HG03575 (cell line): Measurements from ENCODE around the gene SPOCK1.

Experiments used
- ATAC-seq: cut with Tn5 transposase; IDR thresholded peaks from one replicate; pipeline ENCODE4 v1.9.1; 2021; ENCODE audit not compliant: unreplicated experiment, insufficient number of reproducible peaks, low FRiP score; ENCODE audit errors: extremely low read depth

Gene SPOCK1

GRCh38 chr5:137200906-137201700, 298.0 kb downstream of the SPOCK1 start:
- ATAC-seq = no peak

- ATAC-seq = no peak
These were observed 299.2 kb downstream of the SPOCK1 start for GRCh38 chr5:137199966-137200365.

GRCh38 chr5:137199201-137199600, 299.9 kb downstream of the SPOCK1 start:
- ATAC-seq = no peak

GRCh38 chr5:137195483-137195882, 303.6 kb downstream of the SPOCK1 start:
- ATAC-seq = no peak

- ATAC-seq = no peak
These were observed 304.8 kb downstream of the SPOCK1 start for GRCh38 chr5:137194300-137194699.

DNA sequence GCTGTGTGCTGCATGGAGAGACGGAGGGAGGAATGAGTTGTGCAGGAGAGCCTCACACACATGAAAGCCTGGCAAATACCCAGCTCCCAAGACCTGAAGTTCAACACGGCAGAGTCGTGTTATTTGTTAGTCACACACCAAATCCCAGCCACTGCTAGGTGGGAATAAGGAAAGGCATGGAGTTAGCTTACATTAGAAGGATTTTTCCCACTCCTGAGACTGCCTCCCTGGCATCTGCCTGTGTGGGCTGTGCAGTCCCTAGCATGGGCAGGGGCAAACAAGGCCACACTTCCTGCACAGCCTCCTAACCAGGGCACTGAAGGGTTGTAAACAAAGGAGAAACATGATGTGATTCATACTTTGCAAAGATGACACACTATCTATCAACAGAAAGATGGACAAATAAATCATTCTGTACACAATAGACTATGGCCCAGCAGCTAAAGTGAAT, 306.8 kb downstream of the SPOCK1 start:
- ATAC-seq = no peak

GRCh38 chr5:137191179-137191578, 307.9 kb downstream of the SPOCK1 start:
- ATAC-seq = no peak

GRCh38 chr5:137190441-137190840, 308.7 kb downstream of the SPOCK1 start:
- no peak for ATAC-seq

GRCh38 chr5:137190031-137190430, 309.1 kb downstream of the SPOCK1 start:
- no peak for ATAC-seq

GRCh38 chr5:137188566-137188965, 310.6 kb downstream of the SPOCK1 start:
- no peak for ATAC-seq

GRCh38 chr5:137186759-137187461, 312.2 kb downstream of the SPOCK1 start:
- no peak for ATAC-seq

DNA sequence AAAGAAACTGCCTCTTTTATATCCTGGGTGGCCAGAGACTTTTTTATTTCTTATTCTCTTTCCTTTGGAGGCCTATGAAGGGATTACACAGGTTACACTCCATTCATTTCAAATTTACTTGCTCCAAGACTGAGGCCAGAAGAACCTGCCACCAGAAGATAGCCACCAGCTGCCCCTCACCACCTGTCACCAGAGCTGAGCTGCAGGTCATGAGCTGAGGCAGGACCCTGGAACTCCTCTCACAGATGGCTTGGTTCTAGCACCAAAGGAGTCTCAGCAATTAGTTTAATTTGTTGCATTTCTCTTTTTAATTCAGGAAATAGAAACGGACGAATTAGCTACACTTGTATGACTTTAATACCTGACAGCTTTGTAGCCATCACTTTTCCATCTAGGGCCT, 313.9 kb downstream of the SPOCK1 start:
- no peak for ATAC-seq

DNA sequence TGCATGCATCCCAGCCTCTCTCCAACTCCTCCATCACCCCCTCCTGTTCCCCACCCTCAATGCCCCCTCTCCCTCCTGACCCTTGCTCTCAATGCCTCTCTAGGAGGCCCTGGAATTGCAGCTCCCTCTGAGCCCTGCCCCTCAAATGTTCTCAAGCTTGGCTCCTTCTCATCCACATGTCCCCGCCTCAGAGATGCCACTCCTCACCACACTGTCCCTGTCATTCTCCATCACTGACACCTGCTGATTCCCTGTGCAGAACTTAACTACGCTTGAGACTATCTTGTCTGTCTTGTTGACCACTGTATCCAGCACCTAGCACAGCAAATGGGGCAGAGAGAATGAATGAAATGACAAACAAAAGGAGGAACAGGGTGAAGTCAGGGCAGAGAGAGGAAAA, 314.4 kb downstream of the SPOCK1 start:
- ATAC-seq = no peak

- no peak for ATAC-seq
These were observed 316.6 kb downstream of the SPOCK1 start for GRCh38 chr5:137182576-137182975.

- ATAC-seq = no peak
These were observed 317.5 kb downstream of the SPOCK1 start for GRCh38 chr5:137181667-137182066.

DNA sequence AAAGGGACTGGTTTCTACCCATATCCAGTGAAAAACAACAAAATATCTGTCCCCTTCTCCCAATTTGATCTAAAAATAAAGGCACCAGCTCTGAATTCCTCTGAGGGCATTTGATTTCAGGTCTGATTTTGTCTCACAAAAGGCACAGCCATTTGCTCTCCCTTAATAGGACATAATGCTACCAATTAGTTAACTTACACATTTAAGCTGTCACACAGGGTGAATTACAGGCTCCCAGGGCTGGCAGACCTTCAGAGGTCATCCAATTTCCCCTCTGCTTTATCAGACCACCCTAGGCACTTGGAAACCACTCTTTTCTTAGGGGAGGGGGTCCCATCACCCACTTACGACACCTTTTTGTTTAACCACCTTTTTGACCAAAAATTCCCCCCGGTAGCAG, 319.9 kb downstream of the SPOCK1 start:
- no peak for ATAC-seq

GRCh38 chr5:137176609-137177008, 322.5 kb downstream of the SPOCK1 start:
- ATAC-seq = no peak

DNA sequence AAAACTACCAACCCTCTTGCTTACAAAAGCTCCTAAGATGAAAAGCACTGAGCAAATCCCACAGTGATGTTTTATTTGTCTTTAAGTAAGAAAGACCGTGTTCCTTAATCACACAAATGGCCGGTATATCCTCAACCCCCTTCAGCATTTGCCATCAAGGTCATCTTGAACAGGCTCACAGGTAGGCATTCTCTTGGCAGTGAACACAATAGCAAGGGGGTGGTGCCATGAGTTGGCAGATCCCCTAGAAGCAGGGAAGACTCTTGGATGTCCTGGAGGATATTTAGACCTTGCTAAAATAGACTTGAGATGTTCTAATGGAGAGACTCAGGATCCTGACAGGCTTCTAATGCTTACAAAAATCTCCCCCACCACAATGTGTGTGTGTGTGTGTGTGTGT, 323.0 kb downstream of the SPOCK1 start:
- ATAC-seq = no peak

DNA sequence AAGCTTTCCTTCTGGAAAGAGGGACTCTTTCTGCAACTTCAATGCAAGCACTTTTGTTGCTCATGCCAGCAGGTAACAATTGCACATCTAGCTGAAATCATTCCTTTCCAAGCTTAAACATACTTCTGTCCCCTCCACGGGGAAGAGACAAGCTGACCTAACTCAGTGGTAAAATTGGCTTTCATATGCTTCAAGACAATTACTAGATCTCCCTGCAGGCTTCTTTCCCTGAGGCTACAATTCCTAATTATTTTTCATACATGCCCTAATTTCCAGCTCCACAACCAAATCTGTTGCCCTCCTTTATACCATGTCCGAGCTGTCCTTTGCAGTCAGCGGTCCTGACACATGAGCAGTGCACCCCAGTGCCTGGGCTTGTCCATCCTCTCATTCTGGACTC, 324.9 kb downstream of the SPOCK1 start:
- ATAC-seq = no peak

DNA sequence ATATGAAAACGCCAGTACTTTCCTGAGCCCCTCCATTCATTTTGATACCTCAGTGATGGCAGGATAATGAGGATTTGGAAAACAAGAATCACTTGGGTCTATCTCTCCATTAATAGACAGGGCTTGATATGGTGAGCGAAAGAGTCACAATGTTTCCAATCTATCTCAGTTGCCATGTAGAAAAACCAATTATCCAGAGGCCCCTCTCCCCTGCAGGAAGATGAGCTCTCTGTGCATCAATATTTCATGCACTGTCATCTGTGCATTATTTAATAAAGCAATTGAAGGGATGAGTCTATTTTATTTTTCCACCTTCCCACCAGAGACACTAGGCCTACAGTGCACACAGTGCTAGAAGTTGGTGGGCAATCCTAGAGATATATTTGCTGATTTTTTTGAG, 326.9 kb downstream of the SPOCK1 start:
- no peak for ATAC-seq
